Aorta (tissue), 5 donors: ENCODE data around the gene FCAR. TPM values are rescaled to one million over a fixed set of nuclear protein-coding genes. Genes with fewer than 3 reads are reported as not detected.
A peak's percentile ranks its signal among the peaks of the same experiment; 100 is the strongest.
"Not testable (repeated sequence)": the region's sequence is repeated elsewhere in the genome, so short reads cannot be mapped to it uniquely, and the experiment has no call there.

Experiments used
- ATAC-seq: fragments of 200-7000 bp; cut with Tn5 transposase; one replicate; pipeline ENCODE4 v1.9.1; 2022; ENCODE audit warnings: moderate library complexity; ENCODE audit not compliant: low FRiP score
- DNase-seq, 2 donors: peaks; one replicate each; pipeline ENCODE4 v3.0.0-alpha.2; 2020
- H3K27ac ChIP-seq, 2 donors: one replicate each; pipeline ENCODE4 v1.5.1; 2013; ENCODE audit warnings: low read length in 2 of 2, mild to moderate bottlenecking in 2 of 2, moderate library complexity in 2 of 2, control low read depth in 1 of 2, inconsistent platforms in 1 of 2, low read depth in 1 of 2
- H3K27me3 ChIP-seq, 2 donors: one replicate each; pipeline ENCODE4 v1.6.1; 2013; ENCODE audit warnings: control low read depth in 1 of 2, low read length in 1 of 2, mild to moderate bottlenecking in 1 of 2, moderate library complexity in 1 of 2; ENCODE audit not compliant: insufficient read depth in 2 of 2, control insufficient read depth in 1 of 2
- H3K36me3 ChIP-seq, 2 donors: one replicate each; pipeline ENCODE4 v1.6.1; 2013; ENCODE audit warnings: control low read depth in 1 of 2, low read length in 1 of 2, mild to moderate bottlenecking in 1 of 2; ENCODE audit not compliant: insufficient read depth in 2 of 2, control insufficient read depth in 1 of 2
- H3K4me1 ChIP-seq, 2 donors: one replicate each; pipeline ENCODE4 v1.6.1; 2013; ENCODE audit warnings: low read length in 2 of 2, control low read depth in 1 of 2, mild to moderate bottlenecking in 1 of 2, moderate library complexity in 1 of 2; ENCODE audit not compliant: insufficient read depth in 2 of 2, control insufficient read depth in 1 of 2
- H3K4me3 ChIP-seq, 2 donors: one replicate each; pipeline ENCODE4 v1.5.1; 2013; ENCODE audit warnings: low read length in 2 of 2, control low read depth in 1 of 2, mild to moderate bottlenecking in 1 of 2
- H3K9me3 ChIP-seq: one replicate; pipeline ENCODE4 v1.6.1; 2013; ENCODE audit warnings: mild to moderate bottlenecking, low read length; ENCODE audit not compliant: control insufficient read depth
- WGBS, 2 donors: extraction: QIAGEN DNeasy Blood & Tissue Kit; methylation state at CpG; one replicate each; pipeline ENCODE4 v1.1.7; 2013; 5-methylcytosine and 5-hydroxymethylcytosine counted together
- intact Hi-C, 2 donors: fragments of 100-400 bp; cut with DNase I; formaldehyde crosslinking; loops; one replicate each; pipeline versions ENCODE4 v1.14.2 to v1.15.0; 2022
- polyA plus RNA-seq, 2 donors: library from polyadenylated mRNA; stranded (reverse); fragments of 200-250 nt; gene quantifications; one replicate each; pipeline ENCODE4 v1.2.3, GENCODE V29; 2013
- total RNA-seq, 2 donors: library from RNA; stranded (reverse); fragmentation: NEBNext Ultra II Directional; extraction: Animal tissue kit (Norgen Biotek cat#: 25700); gene quantifications; one replicate each; pipeline ENCODE4 v1.2.1, GENCODE V29; 2021
- donor health status: healthy with polysubstance abuse.
- donor health status: Bipolar disorder and iron deficiency.
- donor health status: DM: no; HTN: no; CAD: no.
- donor health status: DM: no; HTN: no; CAD: no.
- donor health status: DM: yes; HTN: yes; CAD: no.

Gene FCAR
- total and polyA plus RNA-seq, 4 donors: 2.0 to 5.2 TPM; not detected in 2

DNA sequence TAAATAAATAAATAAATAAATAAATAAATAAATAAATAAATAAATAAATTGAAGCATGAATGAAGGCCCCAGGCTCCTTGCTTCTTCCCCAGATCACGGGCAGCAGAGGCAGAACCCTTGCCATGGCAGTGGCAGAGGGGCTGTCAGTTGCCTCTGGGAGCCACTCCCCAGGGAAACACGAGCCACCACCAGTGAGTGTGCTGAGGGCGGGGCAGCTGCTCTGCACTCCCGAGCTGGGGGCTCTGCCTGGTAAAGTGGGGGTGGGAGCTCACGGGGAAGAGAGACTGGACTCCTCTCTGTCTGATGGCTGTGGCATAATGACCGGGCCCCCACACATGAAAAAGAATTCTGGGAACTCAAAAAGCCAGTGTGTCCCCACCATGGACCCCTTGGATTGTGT lies 7.8 kb downstream of the FCAR start:
- ATAC-seq: no peak
- DNase-seq: no peak
- Histone ChIP-seq H3K4me3 (no peak overlapping the region), H3K27ac (no peak overlapping the region), H3K27me3 (no peaks in the 10 kb centered on the region), H3K36me3 (no peaks in the 10 kb centered on the region), H3K4me1 (no peaks in the 10 kb centered on the region), H3K9me3 (no peaks in the 10 kb centered on the region)
- intact Hi-C loops: no loop called here
- 66% methylated on average over 6 of the region's 6 CpGs for WGBS, 2 donors

DNA sequence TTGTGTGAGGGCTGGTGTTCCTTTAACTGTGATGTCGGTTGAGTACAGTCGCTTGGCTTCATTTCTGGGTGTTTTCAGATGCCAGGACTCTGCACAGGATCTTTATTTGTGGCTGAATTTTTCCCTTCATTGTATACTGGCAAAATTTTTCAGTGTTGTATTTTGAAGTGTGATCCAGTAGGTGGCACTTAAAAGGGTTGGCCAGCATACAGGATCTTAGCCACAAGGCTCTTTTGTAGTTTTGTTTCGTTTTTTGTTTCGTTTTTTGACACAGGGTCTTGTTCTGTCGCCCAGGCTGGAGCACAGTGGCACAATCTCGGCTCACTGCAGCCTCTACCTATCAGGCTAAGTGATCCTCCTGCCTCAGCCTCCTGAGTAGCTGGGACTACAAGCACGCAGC lies 8.7 kb downstream of the FCAR start:
- intact Hi-C loops: no loop called here
- H3K36me3 ChIP-seq: no peaks in the 10 kb centered on the region
- DNase-seq (no peak), ATAC-seq (no peak)
- H3K27ac ChIP-seq: no peak overlapping the region
- no peaks in the 10 kb centered on the region for H3K9me3 ChIP-seq
- no peaks in the 10 kb centered on the region for H3K27me3 ChIP-seq
- WGBS, 2 donors: 72 to 74% methylated on average over 7 of the region's 7 CpGs
- no peaks in the 10 kb centered on the region for H3K4me1 ChIP-seq
- H3K4me3 ChIP-seq: no peak overlapping the region

GRCh38 chr19:54883228-54883627 lies 9.2 kb downstream of the FCAR start:
- H3K36me3 ChIP-seq: no peaks in the 10 kb centered on the region
- intact Hi-C loops: no loop called here
- no peaks in the 10 kb centered on the region for H3K9me3 ChIP-seq
- no peaks in the 10 kb centered on the region for H3K4me1 ChIP-seq
- no peak overlapping the region for H3K27ac ChIP-seq
- DNase-seq (no peak), ATAC-seq (no peak)
- H3K27me3 ChIP-seq: no peaks in the 10 kb centered on the region
- no peak overlapping the region for H3K4me3 ChIP-seq
- WGBS, 2 donors: 75 to 80% methylated on average over 9 of the region's 9 CpGs

DNA sequence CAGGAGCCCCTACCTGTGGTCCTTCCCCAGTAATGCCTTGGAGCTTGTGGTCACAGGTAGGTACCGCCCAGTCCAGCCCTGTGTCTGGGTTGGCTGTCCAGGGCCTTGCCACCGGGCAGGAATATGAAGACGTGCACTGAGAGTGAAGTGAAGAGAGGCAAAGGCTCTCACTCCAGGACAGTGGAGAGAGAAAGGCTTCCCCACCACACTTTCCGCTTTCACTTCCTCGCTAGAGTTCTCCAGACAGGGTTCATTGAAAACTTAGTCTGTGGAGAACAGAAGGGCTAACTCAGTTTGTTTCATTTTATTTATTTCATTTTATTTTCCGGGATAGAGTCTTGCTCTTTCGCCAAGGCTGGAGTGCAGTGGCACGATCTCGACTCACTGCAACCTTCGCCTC lies 14.2 kb downstream of the FCAR start:
- Histone ChIP-seq H3K27me3 (no peaks in the 10 kb centered on the region), H3K4me1 (no peaks in the 10 kb centered on the region), H3K9me3 (no peaks in the 10 kb centered on the region), H3K4me3 (no peak overlapping the region), H3K27ac (no peak overlapping the region), H3K36me3 (no peaks in the 10 kb centered on the region)
- intact Hi-C loops: no loop called here
- DNase-seq: no peak
- 86 to 90% methylated on average over 10 of the region's 10 CpGs for WGBS, 2 donors
- no peak for ATAC-seq

GRCh38 chr19:54889566-54889965 lies 15.5 kb downstream of the FCAR start:
- 86% methylated on average over 11 of the region's 11 CpGs for WGBS, 2 donors
- Histone ChIP-seq H3K36me3 (no peaks in the 10 kb centered on the region), H3K4me3 (no peak overlapping the region), H3K27me3 (no peaks in the 10 kb centered on the region), H3K27ac (no peak overlapping the region), H3K9me3 (no peaks in the 10 kb centered on the region), H3K4me1 (no peaks in the 10 kb centered on the region)
- no peak for ATAC-seq
- intact Hi-C loops: no loop called here
- peak in 1 of 2 donors; percentile 33 for DNase-seq

DNA sequence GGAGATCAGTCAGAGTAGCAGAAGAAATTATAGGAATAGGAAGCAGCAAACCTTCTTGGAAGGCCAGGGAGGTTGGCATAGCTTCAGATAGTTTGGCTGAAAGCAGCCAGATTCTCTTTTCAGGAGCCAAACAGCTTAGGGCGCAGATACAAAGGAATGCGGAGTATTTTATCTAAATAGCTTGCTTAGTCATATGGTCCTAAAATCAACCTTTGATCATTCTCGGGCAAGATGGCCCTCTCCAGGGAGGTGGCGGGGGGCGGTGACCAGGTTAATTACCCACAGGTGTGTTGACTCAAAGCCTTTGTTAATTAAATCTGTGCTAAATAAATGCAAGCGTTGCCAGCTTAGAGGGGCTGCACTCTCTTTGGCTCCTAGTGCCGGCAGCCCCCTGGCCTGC lies 19.4 kb downstream of the FCAR start:
- H3K27me3 ChIP-seq: no peaks in the 10 kb centered on the region
- no peaks in the 10 kb centered on the region for H3K4me1 ChIP-seq
- no peak overlapping the region for H3K4me3 ChIP-seq
- H3K27ac ChIP-seq: no peak overlapping the region
- no peaks in the 10 kb centered on the region for H3K9me3 ChIP-seq
- ATAC-seq (no peak), DNase-seq (peak in 1 of 2 donors; percentile 33)
- WGBS, 2 donors: 30 to 39% methylated on average over 7 of the region's 7 CpGs
- intact Hi-C loops: no loop called here
- H3K36me3 ChIP-seq: no peaks in the 10 kb centered on the region

DNA sequence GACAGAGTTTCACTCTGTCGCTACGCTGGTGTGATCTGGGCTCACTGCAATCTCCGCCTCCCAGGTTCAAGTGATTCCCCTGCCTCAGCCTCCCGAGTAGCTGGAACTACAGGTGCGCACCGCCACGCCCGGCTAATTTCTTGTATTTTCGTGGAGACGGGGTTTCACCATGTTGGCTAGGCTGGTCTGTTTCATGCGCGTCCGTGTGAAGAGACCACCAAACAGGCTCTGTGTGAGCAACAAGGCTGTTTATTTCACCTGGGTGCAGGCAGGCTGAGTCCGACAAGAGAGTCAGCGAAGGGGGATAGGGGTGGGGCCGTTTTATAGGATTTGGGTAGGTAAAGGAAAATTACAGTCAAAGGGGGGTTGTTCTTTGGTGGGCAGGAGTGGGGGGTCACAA lies 20.1 kb downstream of the FCAR start:
- H3K27me3 ChIP-seq, H3K4me3 ChIP-seq, H3K27ac ChIP-seq, H3K9me3 ChIP-seq, H3K36me3 ChIP-seq, intact Hi-C loops, H3K4me1 ChIP-seq, ATAC-seq: not testable (repeated sequence)
- WGBS, 2 donors: 86% methylated on average over 15 to 16 of the region's 16 CpGs
- peak in 1 of 2 donors; percentile 21 for DNase-seq

- WGBS, 2 donors: 80 to 87% methylated on average over 2 of the region's 2 CpGs
- H3K27ac ChIP-seq: no peak overlapping the region
- DNase-seq (no peak), ATAC-seq (no peak)
- no peak overlapping the region for H3K4me3 ChIP-seq
- no peaks in the 10 kb centered on the region for H3K36me3 ChIP-seq
- no peaks in the 10 kb centered on the region for H3K9me3 ChIP-seq
- no peaks in the 10 kb centered on the region for H3K27me3 ChIP-seq
- intact Hi-C loops: no loop called here
- no peaks in the 10 kb centered on the region for H3K4me1 ChIP-seq
Observed at GRCh38 chr19:54896036-54896435, 22.0 kb downstream of the FCAR start.

DNA sequence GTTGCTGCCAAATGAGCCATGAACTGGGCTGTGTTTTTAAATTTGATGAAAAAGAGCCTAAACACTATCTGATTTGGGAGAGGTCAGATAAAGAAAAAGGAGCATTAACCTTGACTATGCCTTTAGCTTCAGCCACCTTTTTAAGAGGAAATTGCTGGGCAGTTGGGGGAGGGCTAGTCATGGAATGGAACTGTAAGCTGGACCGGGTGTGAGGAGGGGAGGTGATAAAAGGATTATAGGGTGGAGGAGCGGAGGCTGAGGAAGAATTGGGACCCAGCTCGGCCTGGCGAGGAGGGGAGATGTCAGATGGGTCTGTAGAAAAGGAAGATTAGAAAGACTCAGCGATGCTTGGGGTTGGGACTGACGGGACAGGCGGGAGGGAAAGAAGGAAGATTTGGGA lies 24.6 kb downstream of the FCAR start:
- H3K27ac ChIP-seq, ATAC-seq, H3K4me1 ChIP-seq, H3K36me3 ChIP-seq, intact Hi-C loops, H3K4me3 ChIP-seq, H3K27me3 ChIP-seq, H3K9me3 ChIP-seq: not testable (repeated sequence)
- peak in 1 of 2 donors; percentile 22 for DNase-seq
- 82 to 83% methylated on average over 7 of the region's 7 CpGs for WGBS, 2 donors
